ENCODE data around the gene UBASH3A.

DNA sequence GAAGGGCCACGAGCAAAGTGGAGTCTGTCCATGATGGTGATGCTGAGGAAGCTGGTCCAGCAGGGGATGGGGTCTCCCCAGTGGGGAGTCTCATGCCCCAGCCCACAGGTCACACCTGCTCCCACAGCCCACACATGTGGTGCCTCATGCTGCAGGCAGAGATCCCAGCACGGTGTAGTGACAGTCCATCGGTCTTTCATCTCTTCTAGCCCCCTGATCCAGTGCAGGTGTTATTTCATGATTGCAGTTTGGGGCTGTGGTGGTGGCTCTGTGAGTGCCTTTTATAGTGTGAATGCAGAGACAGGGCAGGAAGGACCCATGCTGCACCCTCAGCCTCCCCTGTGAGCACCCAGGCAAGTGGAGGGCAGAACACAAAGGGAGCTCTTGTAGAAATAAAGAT is 45.0 kb downstream of the UBASH3A start:
- TF ChIP-seq SMC3 (IDR thresholded peaks at IDR 0.05; ENCODE audit: low read depth, low read length) (no peak), RAD21 (IDR thresholded peaks at IDR 0.05; ENCODE audit: low read length) (no peak), MXI1 (IDR thresholded peaks at IDR 0.05; ENCODE audit: low read depth, low read length) (no peak), FOXM1 (IDR thresholded peaks at IDR 0.05; ENCODE audit: low read depth) (no peak), EZH2phosphoT487 (IDR thresholded peaks at IDR 0.05; ENCODE audit: borderline replicate concordance, low read depth) (no peak), EP300 (IDR thresholded peaks at IDR 0.05; ENCODE audit: borderline replicate concordance in 1 of 2, low read depth in 1 of 2, low read length in 1 of 2) (no peak), FOXJ3 (CRISPR knock-in tag; IDR thresholded peaks at IDR 0.05) (no peak)
- TF ChIP-seq, protein P1, sequence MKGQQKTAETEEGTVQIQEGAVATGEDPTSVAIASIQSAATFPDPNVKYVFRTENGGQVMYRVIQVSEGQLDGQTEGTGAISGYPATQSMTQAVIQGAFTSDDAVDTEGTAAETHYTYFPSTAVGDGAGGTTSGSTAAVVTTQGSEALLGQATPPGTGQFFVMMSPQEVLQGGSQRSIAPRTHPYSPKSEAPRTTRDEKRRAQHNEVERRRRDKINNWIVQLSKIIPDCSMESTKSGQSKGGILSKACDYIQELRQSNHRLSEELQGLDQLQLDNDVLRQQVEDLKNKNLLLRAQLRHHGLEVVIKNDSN (IDR thresholded peaks at IDR 0.05; ENCODE audit: borderline replicate concordance, low read depth) = no peak
- TF ChIP-seq, protein P2, sequence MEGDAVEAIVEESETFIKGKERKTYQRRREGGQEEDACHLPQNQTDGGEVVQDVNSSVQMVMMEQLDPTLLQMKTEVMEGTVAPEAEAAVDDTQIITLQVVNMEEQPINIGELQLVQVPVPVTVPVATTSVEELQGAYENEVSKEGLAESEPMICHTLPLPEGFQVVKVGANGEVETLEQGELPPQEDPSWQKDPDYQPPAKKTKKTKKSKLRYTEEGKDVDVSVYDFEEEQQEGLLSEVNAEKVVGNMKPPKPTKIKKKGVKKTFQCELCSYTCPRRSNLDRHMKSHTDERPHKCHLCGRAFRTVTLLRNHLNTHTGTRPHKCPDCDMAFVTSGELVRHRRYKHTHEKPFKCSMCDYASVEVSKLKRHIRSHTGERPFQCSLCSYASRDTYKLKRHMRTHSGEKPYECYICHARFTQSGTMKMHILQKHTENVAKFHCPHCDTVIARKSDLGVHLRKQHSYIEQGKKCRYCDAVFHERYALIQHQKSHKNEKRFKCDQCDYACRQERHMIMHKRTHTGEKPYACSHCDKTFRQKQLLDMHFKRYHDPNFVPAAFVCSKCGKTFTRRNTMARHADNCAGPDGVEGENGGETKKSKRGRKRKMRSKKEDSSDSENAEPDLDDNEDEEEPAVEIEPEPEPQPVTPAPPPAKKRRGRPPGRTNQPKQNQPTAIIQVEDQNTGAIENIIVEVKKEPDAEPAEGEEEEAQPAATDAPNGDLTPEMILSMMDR (IDR thresholded peaks at IDR 0.05) = no peak
